Activated gamma-delta T cell (primary cell): ENCODE data around the gene RAB3GAP2.
"Not testable (repeated sequence)": the region's sequence is repeated elsewhere in the genome, so short reads cannot be mapped to it uniquely, and the experiment has no call there.

Experiments
- DNase-seq: peaks from one replicate; lab custom pipeline; 2025; lab: John Stamatoyannopoulos, UW
- total RNA-seq, 2 donors: gene quantifications; one replicate each; lab custom pipeline; 2026; lab: John Stamatoyannopoulos, UW

RAB3GAP2 gene, protein sequence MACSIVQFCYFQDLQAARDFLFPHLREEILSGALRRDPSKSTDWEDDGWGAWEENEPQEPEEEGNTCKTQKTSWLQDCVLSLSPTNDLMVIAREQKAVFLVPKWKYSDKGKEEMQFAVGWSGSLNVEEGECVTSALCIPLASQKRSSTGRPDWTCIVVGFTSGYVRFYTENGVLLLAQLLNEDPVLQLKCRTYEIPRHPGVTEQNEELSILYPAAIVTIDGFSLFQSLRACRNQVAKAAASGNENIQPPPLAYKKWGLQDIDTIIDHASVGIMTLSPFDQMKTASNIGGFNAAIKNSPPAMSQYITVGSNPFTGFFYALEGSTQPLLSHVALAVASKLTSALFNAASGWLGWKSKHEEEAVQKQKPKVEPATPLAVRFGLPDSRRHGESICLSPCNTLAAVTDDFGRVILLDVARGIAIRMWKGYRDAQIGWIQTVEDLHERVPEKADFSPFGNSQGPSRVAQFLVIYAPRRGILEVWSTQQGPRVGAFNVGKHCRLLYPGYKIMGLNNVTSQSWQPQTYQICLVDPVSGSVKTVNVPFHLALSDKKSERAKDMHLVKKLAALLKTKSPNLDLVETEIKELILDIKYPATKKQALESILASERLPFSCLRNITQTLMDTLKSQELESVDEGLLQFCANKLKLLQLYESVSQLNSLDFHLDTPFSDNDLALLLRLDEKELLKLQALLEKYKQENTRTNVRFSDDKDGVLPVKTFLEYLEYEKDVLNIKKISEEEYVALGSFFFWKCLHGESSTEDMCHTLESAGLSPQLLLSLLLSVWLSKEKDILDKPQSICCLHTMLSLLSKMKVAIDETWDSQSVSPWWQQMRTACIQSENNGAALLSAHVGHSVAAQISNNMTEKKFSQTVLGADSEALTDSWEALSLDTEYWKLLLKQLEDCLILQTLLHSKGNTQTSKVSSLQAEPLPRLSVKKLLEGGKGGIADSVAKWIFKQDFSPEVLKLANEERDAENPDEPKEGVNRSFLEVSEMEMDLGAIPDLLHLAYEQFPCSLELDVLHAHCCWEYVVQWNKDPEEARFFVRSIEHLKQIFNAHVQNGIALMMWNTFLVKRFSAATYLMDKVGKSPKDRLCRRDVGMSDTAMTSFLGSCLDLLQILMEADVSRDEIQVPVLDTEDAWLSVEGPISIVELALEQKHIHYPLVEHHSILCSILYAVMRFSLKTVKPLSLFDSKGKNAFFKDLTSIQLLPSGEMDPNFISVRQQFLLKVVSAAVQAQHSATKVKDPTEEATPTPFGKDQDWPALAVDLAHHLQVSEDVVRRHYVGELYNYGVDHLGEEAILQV (N-terminal part only)
- total RNA-seq, result 138 to 164 reads per million in 2 donors

DNA sequence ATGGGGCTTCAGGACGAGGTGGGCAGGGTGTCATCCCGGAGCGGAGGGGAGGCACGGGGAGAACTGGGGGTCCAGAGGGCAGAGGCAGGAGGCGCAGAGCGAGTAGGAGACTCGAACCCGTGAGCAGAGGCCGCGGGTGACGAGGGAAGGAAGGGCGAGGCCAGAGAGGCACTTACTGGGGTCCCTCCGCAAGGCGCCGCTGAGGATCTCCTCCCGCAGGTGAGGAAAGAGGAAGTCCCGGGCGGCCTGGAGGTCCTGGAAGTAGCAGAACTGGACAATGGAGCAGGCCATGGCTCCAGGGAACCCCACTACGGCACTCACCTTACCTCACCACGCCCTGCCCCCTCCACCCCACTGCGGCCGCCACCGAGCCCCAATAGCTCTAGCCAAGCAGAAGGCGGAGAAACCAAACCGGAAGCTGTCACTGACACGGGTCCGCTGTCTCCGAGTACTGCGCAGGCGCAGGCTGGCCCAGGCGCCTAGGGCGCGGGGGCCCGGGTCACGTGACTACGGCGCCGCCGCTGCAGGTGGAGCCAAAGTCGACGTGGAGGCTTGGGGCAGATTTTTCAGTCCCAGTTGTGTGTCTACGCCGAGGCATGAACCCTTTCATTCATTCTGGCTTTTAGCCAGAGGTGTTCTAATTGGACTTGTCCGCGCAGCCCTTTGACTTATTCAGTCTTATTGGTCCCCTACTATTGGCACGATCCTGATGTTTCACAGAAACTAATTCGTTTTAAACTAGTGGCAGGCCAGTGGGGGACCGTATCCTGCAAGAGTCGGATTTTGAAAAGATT lies at the start of gene RAB3GAP2:
RAB3GAP2 (minus strand) TSS at position 407 of the 794 bp plus-strand sequence; CDS start at position 291, 116 bp downstream.
- peak; percentile 95 for DNase-seq

DNA sequence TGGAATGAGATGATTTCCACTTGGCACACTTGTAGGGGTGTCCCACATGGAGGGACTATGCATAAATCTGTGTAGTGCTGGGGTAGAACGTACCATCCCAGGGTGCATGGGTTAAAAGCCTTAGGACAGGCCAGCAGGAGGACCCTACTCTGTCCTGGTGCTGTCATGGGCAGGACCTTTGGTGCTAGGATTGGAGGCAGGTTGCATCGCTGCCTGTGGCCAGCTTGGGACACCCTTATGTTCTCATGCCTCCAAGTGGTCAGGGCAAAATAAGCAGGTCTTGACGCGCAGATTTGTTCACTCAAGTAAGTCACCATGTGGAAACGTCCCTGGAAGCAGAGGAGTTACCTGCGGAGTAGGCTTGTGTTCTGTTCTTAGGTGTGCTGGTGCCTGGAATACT lies 49.5 kb upstream of the RAB3GAP2 start:
- DNase-seq, result no peak

DNA sequence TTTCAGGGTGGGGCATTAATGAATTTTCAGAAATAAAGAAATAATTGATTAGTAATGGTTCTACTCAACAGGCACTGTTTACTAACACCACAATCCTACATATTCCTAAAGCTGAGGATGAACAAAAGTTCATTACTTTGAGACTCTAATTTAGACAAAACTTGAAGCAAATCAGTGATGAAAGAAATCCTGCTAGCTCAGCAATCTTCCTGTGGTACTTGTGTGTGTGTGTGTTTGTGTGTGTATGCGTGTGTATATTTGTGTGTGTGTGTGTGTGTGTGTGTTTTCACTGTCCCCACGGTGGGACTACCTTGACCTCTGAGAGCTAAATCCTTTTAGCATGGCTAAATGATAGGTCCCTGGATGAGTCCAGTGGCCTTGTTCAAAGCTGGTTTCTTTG lies 48.5 kb upstream of the RAB3GAP2 start:
- DNase-seq, result no peak

DNA sequence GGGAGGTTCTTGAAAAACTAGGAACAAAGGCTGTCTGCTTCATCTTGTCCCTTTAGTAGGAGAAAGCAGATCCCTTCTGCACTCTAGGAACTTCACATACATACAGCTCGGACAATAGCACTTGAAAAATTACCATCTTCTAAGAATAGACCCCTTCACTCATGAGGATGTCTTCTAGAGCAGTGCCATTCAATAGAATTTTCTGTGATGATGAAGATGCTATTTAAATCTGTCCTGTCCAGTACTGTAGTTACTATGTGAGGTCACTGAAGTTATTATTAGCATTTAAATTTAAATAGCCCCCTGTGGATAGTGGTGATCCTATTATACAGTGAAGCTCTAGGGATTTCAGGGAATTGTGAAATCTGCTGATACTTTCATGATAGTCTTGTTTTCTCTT lies 46.4 kb upstream of the RAB3GAP2 start:
- DNase-seq, result no peak

DNA sequence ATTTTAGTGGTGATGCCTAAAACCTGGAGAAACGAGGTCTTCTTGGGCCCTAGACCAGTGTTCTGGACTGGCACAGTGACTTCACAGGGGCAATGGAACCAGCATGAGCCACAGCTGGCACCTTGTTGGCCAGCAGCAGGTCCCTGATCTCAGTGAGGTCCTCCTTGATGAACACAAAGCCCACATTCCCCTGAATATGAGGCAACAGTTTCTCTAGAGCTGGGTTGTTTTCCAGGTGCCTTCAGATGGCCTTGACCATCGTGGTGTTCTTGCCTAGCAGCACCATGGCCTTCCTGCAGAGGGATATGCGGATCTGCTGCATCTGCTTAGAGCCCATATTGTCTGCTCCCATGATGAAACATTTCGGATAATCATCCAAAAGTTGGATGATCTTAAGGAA lies 44.9 kb upstream of the RAB3GAP2 start:
- no peak for DNase-seq

DNA sequence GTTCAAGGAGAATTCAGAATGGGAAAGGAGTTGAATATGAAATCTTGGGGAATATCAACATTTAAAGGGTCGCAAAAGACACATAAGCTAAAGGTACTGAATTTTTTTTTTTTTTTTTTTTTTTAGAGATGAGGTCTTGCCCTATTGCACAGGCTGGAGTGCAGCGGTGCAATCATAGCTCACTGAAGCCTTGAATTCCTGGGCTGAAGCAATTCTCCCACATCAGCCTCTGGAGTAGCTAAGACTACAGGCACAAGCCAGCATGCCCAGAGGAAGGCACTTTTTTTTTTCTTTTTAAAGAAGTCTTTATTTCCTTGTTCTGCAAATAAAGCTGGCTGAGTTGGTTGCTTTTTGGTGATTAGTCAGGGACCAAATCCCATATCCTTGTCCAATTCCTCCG lies 44.1 kb upstream of the RAB3GAP2 start:
- DNase-seq, result no peak

DNA sequence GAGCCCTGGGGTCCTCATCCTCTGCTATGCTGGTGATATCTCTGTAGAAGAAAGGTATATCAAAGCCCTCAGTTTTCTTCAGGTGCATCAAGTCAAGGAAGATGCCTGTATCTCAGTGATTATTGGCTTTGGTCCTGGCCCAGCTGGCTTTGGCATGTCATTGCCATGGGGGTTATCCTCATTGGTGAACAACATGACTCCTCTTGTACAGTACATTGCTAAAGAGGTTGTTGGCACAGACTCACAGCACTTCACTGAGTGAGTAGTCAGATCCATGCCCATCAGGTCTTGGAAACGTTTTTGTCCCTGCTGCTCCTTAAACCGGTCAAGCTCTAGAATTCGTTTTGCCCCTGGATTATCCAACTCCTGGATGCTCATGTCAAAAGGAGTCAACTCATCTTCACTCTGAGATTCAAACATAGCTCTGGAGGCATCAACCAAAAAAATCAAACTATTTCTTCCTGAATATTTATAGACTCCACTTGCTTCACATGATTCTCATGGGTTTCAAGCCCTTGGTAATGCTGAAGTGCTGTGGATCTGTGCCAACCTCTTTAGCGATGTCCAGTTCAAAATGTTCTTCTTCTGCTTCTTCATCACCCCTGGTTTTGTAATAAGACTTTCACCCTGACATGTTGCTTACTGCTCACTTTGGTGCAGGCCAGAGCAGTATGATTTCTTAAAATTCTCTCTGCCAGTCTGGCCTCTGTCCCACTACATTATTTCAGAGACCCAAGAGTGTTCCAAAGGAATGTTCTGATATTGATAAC lies 43.0 kb upstream of the RAB3GAP2 start:
- no peak for DNase-seq

DNA sequence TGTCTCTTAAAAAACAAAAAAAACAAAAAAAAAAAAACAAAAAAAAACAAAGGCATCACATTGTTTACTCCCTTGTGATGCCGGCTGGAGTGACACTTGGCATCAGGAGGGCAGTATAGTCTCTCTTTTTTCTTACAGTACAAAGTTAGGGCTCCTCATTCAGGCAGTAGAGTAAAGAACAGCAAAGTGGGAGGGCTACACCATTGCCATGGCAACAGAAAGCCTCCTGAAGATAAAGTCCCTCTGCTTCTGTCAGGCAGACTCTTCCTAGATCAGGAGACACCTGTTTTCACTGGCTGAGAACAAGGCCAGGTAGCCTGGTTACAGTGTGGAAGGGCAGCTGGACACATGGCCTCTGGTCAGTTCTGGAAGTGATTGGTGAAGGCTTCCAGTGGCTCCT lies 41.3 kb upstream of the RAB3GAP2 start:
- DNase-seq, result no peak

DNA sequence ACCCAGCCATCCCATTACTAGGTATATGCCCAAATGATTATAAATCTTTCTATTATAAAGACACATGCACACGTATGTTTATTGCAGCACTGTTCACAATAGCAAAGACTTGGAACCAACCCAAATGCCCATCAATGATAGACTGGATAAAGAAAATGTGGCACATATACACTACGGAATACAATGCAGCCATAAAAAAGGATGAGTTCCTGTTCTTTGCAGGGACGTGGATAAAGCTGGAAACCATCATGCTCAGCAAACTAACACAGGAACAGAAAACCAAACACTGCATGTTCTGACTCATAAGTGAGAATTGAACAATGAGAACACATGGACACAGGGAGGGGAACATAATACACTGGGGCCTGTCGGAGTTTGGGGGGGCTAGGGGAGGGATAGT lies 37.9 kb upstream of the RAB3GAP2 start:
- not testable (repeated sequence) for DNase-seq

DNA sequence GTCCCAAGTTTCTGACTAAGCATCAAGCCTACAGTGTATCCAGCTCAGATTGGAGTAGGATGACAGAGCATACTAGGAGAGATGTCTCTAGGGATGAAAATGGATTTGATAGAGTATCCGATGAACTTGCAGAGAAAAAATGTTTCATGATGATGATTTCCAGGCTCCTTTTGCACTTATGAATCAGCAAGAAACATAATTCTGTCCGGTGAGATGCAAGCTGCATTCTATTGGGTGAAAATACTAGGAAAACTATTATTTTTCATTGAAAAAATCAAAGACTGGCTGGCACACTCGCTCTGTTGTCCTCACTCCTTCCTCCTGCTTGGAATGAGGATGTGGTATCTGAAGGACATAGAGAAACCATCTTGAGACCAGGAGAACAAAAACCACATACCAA lies 35.4 kb upstream of the RAB3GAP2 start:
- no peak for DNase-seq

DNA sequence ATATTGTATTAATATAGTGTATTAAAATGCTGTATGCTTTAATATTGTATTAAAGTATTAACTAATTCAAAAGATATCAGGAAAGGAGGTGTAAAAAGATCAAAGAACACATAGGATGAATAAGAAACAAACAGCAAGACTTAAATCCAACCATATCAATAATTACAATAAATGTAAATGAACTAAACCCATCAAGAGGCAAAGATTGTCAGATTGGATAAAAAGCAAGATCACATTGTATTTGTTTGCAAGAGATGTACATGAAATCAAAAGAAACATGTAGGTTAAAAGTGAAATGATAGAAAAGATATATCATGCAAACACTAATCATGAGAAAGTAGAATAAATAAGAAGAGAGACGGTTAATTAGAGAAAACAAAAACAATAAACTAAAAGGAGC lies 34.1 kb upstream of the RAB3GAP2 start:
- DNase-seq, result no peak

DNA sequence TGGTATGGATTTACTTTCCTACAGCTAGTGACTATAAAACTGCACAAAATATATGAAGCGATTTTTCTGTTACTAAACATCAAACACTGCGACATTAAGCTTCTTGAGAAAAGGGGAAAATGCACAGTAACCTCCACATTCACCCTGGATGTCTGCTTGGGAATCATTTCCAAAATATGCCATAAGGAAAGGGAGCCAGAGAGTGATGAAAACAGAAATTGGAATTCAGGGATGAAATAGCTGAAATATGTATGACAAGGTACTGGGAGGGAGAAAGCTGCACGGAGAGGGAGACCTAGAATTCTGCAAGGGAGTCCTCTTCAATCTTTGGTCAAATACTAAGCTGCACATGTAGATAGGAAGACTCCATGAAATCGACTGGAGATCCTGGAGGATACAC lies 31.6 kb upstream of the RAB3GAP2 start:
- no peak for DNase-seq

DNA sequence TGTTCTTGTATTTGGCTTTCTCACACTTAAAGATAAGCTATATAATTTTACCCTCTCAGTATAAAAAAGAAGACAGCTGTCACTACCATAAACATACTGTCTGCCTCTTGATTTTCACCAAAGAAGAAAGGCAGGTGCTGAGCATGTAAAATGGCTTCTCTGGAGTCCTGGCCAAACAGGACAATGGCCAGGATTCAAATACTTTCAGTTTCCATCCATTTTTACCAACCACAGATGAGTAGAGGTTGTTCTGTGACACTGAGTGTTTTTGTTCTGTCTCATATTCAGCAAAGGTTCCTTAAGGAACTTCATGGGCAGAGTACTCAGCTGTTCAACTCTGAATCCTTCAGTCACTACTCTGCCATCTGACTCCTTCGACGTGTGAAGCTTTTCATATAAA lies 29.4 kb upstream of the RAB3GAP2 start:
- DNase-seq, result no peak

DNA sequence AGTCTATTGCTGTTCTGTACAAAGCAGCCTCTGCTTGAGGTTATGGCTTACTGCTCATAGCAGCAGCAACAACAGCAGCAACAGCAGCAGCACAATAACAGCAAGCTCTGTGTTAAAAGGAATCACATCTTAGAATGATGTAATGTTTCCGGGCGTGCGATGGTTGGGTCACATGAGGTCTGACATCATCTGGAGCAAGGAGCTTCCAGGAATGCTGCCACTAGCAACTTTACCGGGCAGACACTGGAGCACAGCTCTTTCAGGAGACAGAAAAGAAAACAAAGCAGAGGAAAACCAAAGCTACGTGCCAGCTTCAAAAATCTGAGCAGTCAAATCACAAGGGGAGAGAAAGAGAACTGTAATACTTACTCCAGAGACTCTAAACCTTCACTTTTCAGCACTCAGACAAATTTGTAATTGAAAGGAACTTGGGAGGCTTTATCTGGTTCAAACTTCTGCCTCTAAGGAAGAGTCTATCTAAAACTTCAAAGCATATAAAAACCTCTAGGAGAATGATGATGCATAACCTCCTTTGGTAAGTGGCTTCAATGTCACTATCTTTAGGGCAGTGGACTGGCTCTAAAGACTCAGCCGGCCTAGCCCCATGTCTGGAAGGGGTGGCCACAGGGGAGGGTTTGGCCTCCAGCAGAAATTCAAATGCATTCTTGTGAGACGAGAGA lies 28.3 kb upstream of the RAB3GAP2 start:
- DNase-seq, result no peak

DNA sequence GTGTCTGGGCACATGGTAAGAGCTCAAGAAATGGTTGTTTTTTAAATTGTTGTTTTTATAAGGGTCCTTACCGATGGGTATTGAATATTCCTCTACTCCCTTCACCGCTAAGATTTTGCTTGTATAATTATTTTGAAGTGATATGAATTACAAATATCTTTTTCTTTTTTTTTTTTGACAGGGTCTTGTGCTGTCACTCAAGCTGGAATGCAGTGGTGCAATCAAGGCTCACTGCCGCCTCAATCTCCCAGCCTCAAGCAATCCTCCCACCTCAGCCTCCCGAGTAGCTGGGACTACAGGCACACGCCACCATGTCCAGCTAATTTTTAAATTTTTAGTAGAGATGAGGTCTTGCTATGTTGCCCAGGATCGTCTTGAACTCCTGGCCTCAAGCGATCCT lies 27.1 kb upstream of the RAB3GAP2 start:
- DNase-seq, result no peak

DNA sequence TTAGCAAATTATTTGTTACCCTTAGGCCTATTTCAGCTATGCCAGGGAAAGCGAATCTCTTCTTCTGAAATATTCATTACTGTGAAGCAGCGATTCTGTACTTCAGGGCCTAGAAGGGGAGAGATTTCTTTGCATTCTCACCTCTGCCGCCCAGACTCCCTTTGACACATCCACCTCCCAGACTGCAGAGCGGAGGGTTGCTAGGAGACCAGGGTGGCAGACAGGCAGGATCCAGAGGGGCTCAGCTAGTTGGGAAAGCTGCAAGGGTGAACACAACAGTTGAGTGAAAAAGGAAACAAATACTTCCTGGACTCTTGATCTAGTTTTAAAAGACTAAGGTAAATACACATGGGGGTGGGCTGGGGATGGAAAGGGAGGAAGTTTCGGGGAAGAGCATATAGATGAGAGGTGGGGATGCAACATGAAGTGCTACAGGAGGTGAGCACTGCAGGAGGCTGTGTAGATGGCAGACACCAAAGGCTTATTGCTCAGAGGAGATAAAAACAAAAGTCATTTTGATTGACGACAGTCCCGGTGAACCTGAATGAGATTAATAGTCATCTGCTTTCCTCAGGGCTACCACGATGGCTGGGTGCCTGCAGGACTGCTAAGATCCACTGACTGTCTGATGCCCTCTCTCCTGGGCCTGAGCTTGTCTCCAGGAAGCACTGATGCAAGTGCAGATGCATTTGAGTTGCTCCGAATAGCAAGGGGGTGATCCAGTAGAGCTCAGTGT lies 26.4 kb upstream of the RAB3GAP2 start:
- DNase-seq, result no peak

DNA sequence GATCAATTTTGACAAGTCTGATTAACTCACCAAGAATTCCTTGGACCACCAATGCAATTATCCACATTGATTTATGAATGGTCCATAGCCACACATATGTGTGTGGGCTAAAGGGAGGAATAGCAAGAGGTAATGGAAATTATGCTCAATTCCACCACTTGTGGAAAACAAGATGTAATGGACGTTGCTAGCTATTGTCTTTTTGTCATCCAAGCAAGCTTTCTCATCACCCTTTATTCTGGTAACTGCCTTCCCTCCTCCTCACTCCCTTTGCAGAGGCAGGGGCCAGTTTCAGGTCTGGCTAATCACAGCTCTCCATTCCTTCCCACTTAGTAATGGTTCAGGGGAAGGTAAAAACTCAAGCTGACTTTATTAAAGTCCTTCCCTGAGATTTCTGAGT lies 24.7 kb upstream of the RAB3GAP2 start:
- DNase-seq, result no peak

DNA sequence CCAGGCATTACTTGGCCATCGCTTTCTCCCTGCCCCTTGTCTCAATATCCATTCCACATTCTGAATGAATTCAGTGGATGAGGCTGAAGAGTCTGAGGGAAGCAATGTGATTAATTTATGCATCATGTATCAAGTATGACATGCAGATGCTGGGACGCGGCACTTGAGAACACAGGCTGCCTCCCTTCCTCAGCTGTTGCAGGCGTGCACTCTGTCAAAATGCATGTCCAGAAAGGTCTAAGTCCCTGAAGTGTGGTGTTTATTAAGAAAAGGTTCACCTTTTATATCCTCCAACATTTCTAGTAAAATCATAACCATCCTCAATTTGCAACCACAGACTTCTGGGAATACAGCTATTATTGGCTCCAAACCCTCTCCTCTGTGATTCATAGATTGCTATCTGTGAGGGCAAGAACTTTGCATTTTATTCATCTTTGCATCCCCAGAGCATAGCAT lies 22.6 kb upstream of the RAB3GAP2 start:
- DNase-seq, result no peak

DNA sequence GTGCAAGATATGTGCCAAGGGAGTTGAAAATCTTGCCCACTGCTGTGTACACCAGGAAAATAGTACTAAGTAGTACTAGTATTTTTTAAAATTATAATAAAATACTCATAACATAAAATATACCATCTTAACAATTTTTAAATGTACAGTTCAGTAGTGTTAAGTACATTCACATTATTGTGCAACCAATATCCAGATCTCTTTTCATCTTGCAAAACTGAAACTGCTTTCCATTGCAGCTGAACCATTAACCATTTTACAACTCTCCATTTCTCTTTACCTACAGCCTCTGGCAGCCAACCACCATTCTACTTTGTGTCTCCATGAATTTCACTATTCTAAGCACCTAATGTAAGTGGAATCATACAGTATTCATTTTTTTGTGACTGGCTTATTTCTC lies 19.3 kb upstream of the RAB3GAP2 start:
- DNase-seq, result no peak
